ENCODE results near the gene C2.

DNA sequence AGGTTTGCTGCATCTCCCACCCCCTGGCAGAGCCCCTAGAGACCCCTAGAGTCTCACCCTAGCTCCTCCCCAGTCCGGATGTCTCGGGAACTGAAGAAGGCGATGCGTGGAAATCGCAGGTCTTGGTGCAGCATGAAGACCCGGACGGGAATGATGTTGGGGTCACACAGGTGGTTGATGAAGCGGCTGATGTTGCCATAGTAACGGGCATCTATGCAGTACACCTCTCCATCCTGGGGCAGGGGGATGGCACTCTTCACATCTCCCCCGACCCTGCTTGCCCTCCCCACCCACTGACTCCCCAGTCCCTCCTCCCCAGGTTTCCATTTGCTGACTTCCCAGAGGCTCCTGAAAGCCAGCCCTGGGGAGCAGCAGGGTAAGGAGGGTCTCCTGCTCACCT, 46.9 kb upstream of the C2 start:
- TF ChIP-seq, protein P1, sequence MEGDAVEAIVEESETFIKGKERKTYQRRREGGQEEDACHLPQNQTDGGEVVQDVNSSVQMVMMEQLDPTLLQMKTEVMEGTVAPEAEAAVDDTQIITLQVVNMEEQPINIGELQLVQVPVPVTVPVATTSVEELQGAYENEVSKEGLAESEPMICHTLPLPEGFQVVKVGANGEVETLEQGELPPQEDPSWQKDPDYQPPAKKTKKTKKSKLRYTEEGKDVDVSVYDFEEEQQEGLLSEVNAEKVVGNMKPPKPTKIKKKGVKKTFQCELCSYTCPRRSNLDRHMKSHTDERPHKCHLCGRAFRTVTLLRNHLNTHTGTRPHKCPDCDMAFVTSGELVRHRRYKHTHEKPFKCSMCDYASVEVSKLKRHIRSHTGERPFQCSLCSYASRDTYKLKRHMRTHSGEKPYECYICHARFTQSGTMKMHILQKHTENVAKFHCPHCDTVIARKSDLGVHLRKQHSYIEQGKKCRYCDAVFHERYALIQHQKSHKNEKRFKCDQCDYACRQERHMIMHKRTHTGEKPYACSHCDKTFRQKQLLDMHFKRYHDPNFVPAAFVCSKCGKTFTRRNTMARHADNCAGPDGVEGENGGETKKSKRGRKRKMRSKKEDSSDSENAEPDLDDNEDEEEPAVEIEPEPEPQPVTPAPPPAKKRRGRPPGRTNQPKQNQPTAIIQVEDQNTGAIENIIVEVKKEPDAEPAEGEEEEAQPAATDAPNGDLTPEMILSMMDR (IDR thresholded peaks at IDR 0.05) = no peak
- TF ChIP-seq EZH2 (IDR thresholded peaks at IDR 0.05; ENCODE audit: borderline replicate concordance, insufficient read depth, low read depth, low read length, poor library complexity, severe bottlenecking) = no peak

All from B cell (primary cell).